ENCODE data around the gene ROBO2.

ROBO2 gene

DNA sequence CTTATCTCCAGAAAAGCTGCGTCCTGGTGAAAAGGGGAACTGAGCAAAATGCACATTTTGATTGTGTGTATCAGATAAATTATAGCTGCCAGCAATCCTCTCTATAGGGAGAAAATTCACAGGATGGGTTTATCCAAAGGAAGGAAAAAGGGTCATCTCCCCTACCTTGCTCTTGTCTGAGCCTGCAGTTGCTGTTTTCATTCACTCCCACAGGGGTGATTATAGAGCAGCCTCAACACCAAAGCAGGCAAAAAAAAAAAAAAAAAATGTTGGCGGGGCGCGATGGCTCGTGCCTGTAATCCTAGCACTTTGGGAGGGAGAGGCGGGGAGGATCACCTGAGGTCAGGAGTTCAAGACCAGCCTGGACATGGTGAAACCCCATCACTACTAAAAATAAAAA is 333.7 kb downstream of the ROBO2 start:
- Histone ChIP-seq H2AFZ (ENCODE audit: low read length) (no peak overlapping the region), H3K9me2 (ENCODE audit: low read depth, low read length) (no peaks in the 10 kb centered on the region), H3K36me3 (ENCODE audit: insufficient read depth, low read length) (no peaks in the 10 kb centered on the region), H3K4me2 (ENCODE audit: low read length) (no peak overlapping the region), H3K4me3 (ENCODE audit: low read depth, low read length, poor library complexity, severe bottlenecking) (no peak overlapping the region), H3K79me2 (ENCODE audit: insufficient read depth, low read length) (no peaks in the 10 kb centered on the region), H3K9me3 (ENCODE audit: low read length) (no peaks in the 10 kb centered on the region), H4K20me1 (ENCODE audit: insufficient read depth, low read length) (no peaks in the 10 kb centered on the region), H3K4me1 (ENCODE audit: insufficient read depth, low read length, severe bottlenecking) (no peaks in the 10 kb centered on the region), H3K27ac (ENCODE audit: low read depth, low read length, poor library complexity, severe bottlenecking) (no peak overlapping the region), H3K27me3 (ENCODE audit: insufficient read depth, low read length) (no peaks in the 10 kb centered on the region), H3F3A (ENCODE audit: insufficient read depth, low read length) (no peaks in the 10 kb centered on the region; the same call in 1 of the 2 replicates), H3K9ac (ENCODE audit: low read length) (no peak overlapping the region)
- TF ChIP-seq, protein P1, sequence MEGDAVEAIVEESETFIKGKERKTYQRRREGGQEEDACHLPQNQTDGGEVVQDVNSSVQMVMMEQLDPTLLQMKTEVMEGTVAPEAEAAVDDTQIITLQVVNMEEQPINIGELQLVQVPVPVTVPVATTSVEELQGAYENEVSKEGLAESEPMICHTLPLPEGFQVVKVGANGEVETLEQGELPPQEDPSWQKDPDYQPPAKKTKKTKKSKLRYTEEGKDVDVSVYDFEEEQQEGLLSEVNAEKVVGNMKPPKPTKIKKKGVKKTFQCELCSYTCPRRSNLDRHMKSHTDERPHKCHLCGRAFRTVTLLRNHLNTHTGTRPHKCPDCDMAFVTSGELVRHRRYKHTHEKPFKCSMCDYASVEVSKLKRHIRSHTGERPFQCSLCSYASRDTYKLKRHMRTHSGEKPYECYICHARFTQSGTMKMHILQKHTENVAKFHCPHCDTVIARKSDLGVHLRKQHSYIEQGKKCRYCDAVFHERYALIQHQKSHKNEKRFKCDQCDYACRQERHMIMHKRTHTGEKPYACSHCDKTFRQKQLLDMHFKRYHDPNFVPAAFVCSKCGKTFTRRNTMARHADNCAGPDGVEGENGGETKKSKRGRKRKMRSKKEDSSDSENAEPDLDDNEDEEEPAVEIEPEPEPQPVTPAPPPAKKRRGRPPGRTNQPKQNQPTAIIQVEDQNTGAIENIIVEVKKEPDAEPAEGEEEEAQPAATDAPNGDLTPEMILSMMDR (IDR thresholded peaks at IDR 0.05; ENCODE audit: low read length) = no peak
- no peak for TF ChIP-seq EZH2 (IDR thresholded peaks at IDR 0.05; ENCODE audit: borderline replicate concordance, low read length)

- Histone ChIP-seq H3K4me3 (ENCODE audit: low read depth, low read length, poor library complexity, severe bottlenecking) (no peak overlapping the region), H3K27ac (ENCODE audit: low read depth, low read length, poor library complexity, severe bottlenecking) (no peak overlapping the region), H3K4me1 (ENCODE audit: insufficient read depth, low read length, severe bottlenecking) (no peaks in the 10 kb centered on the region), H3K27me3 (ENCODE audit: insufficient read depth, low read length) (no peaks in the 10 kb centered on the region; the same call in 1 of the 2 replicates), H3K9me2 (ENCODE audit: low read depth, low read length) (no peaks in the 10 kb centered on the region), H3K36me3 (ENCODE audit: insufficient read depth, low read length) (no peaks in the 10 kb centered on the region), H3F3A (ENCODE audit: insufficient read depth, low read length) (no peaks in the 10 kb centered on the region), H4K20me1 (ENCODE audit: insufficient read depth, low read length) (no peaks in the 10 kb centered on the region), H3K79me2 (ENCODE audit: insufficient read depth, low read length) (no peaks in the 10 kb centered on the region), H3K9me3 (ENCODE audit: low read length) (no peaks in the 10 kb centered on the region), H3K4me2 (ENCODE audit: low read length) (no peak overlapping the region), H2AFZ (ENCODE audit: low read length) (no peak overlapping the region), H3K9ac (ENCODE audit: low read length) (no peak overlapping the region)
- TF ChIP-seq, protein P1 (IDR thresholded peaks at IDR 0.05; ENCODE audit: low read length) = no peak
- TF ChIP-seq EZH2 (IDR thresholded peaks at IDR 0.05; ENCODE audit: borderline replicate concordance, low read length) = no peak
These were observed 336.6 kb downstream of the ROBO2 start for GRCh38 chr3:77376511-77376910.

DNA sequence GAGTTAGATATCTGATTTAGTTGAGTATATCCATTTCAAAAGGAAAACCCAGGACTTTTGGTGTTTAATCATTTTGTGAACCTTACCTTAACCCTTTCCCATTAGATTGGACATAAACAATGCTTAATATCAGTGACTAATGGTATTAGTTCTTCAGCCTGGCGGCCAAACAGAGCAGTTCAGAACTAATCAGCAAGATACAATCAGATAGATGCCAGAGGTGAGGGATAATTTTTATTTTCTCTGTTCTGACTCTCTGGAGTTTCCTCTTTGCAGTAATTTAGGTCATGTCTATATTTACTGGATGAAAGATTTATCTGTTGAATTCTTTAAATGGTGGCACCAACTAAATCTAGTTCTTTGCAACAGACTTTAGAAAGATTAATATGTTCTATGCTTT is 337.8 kb downstream of the ROBO2 start:
- Histone ChIP-seq H3K27me3 (ENCODE audit: insufficient read depth, low read length) (no peaks in the 10 kb centered on the region; the same call in 1 of the 2 replicates), H3K4me3 (ENCODE audit: low read depth, low read length, poor library complexity, severe bottlenecking) (no peak overlapping the region), H3K9ac (ENCODE audit: low read length) (no peak overlapping the region)

More for the DNA sequence above, 337.8 kb downstream of the ROBO2 start:
- TF ChIP-seq, protein P1 (IDR thresholded peaks at IDR 0.05; ENCODE audit: low read length) = no peak
- TF ChIP-seq EZH2 (IDR thresholded peaks at IDR 0.05; ENCODE audit: borderline replicate concordance, low read length) = no peak
- Histone ChIP-seq H3K36me3 (ENCODE audit: insufficient read depth, low read length) (no peaks in the 10 kb centered on the region), H3K4me2 (ENCODE audit: low read length) (no peak overlapping the region), H3K9me3 (ENCODE audit: low read length) (no peaks in the 10 kb centered on the region), H3K79me2 (ENCODE audit: insufficient read depth, low read length) (no peaks in the 10 kb centered on the region), H3F3A (ENCODE audit: insufficient read depth, low read length) (no peaks in the 10 kb centered on the region), H4K20me1 (ENCODE audit: insufficient read depth, low read length) (no peaks in the 10 kb centered on the region), H3K4me1 (ENCODE audit: insufficient read depth, low read length, severe bottlenecking) (no peaks in the 10 kb centered on the region), H2AFZ (ENCODE audit: low read length) (no peak overlapping the region), H3K9me2 (ENCODE audit: low read depth, low read length) (no peaks in the 10 kb centered on the region), H3K27ac (ENCODE audit: low read depth, low read length, poor library complexity, severe bottlenecking) (no peak overlapping the region)
